NCI-H1436 (cell line): ENCODE data around the gene RPL15.
"Not testable (repeated sequence)": the region's sequence is repeated elsewhere in the genome, so short reads cannot be mapped to it uniquely, and the experiment has no call there.

Experiments
- DNase-seq: peaks from one replicate; lab custom pipeline; 2025; lab: John Stamatoyannopoulos, UW

The RPL15 gene

DNA sequence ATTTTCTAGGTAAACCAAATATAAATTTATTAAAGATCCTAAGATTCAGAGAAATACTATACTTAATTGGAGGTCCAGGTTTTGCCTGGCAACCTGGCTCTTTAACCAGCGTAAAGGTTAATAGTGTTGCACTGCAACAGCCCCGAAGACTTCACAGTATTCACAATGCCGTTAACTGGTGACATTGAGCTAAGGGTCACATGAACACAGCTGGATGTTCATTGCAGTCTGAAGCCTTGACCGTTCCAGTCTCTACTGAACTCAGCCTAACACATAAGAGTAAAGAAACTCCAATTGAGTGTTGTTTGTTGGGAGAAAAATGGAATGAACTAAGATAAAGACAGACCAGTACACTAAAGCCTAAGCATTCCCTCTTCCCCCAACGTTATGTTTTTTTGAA lies 27.0 kb upstream of the RPL15 start:
- DNase-seq = no peak

DNA sequence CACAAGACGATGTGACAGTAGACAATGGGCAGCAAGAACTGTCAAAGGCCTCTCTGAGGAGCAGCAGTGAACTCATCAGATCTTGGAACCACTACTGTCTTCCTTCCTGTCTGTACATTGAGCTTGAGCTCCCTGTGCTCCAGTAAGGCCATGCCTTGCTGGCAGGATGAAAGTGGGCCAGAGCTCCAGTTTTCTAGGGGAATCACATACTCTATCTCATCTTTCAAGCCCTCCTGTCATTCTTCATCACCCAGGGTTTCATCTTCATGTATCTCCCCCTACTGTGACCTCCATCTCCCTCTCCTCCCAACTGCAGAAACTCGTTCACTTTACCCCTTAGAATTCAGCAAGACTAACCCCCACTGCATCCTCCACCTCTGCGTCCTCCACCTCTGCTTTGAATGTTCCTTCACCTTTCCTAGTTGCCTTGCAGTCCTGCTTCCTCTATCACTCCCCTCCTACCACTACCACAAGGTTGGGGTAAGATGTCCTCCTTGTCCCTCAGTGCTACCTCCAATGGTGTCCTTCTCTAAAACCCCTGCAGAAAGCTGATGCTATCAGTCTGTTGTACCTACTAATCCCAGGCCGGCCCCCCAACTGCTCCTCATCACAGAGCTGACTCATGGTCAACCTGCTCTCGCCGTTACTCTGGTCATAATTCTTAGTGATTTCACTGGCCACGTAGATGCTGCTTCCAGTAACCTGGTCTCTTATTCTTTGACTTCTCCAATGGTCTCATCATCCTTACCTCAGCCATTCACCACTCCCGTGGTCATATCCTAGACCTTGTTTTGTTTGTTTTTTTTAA lies 22.5 kb upstream of the RPL15 start:
- no peak for DNase-seq

DNA sequence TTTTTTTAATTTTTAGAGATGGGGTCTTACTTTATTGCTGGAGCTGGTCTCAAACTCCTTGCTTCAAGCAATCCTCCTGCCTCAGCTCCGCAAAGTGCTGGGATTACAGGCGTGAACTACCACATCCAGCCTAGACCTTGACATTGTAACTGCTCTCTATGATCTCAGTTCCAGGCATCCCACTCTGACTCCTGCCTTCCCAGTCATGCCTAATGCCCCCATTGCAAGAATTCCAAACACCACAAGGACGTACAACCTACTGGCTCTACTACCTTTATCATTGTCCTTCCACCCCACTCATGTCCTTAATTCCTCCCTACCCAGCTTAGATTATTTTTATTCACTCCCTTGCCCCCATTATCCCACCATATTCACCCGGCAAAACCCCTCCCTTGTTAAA lies 21.8 kb upstream of the RPL15 start:
- no peak for DNase-seq

DNA sequence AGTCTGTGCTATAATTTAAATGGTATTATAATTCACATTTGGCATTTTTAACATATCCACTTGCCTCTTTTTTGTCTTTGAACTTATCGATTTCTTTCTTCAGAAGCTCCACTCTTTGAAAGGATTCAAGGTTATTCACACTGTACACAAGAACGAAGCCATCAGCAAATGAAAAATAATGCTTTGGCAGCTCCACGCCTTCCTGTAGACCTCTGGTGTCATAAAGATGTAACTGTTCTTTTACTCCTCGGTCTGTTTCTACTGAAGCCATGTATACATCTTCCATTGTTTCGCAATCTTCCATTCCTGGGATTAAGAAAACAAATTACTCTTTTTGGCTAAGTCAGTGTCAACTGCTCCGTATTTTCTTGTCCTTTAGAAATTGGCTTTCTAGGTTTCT lies 16.2 kb upstream of the RPL15 start:
- no peak for DNase-seq

DNA sequence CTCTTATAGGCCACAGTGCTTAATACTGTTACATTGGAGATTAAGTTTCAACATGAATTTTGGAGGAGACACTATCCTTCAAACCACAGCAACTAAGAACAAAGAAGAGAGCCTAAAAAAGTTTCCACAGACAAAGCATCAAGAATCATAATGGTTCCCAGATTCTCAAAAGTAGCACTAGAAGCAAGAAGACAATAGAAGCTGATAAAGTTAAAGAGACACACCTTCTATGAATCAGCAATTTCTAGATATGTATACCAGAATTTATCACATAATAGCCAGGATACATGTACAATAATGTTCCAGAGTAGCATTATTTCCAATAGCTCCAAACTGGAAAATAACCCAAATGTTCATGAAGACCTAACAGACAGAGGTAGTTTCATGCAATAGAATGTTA lies 12.4 kb upstream of the RPL15 start:
- no peak for DNase-seq

DNA sequence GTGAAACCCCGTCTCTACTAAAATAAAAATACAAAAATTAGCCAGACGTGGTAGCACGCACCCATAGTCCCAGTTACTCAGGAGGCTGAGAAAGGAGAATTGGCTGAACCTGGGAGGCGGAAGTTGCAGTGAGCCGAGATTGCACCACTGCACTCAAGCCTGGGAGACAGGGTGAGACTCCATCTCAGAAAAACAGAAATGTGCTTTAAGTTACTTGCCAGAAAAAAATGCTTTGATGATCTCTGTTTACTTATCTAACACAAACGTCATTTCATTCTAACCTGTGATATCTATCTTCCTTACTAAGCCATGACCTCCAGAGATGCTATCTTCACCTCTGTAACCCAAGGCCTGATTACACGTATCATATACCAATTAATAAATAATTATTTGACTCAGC lies 7.6 kb upstream of the RPL15 start:
- no peak for DNase-seq

DNA sequence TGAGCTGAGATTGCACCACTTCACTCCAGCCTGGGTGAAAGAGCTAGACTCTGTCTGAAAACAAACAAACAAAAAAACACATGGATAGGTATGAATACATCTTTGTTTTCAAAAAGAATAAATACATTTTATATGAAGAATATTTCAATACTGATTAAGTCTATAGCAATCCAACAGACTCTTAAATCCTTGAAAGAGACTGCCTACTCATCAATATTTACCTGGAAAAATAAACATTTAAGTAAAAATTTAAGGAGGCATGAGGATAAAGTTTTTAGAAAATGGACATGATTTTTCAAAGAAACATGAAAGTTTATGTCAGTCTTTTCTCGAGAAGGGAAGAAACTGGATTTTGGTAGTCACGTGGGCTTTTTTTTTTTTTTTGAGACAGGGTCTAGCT lies 5.5 kb upstream of the RPL15 start:
- DNase-seq = no peak

DNA sequence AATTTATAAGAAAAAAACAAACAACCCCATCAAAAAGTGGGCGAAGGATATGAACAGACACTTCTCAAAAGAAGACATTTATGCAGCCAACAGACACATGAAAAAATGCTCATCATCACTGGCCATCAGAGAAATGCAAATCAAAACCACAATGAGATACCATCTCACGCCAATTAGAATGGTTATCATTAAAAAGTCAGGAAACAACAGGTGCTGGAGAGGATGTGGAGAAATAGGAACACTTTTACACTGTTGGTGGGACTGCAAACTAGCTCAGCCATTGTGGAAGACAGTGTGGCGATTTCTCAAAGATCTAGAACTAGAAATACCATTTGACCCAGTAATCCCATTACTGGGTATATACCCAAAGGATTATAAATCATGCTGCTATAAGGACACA lies 4.6 kb upstream of the RPL15 start:
- not testable (repeated sequence) for DNase-seq

DNA sequence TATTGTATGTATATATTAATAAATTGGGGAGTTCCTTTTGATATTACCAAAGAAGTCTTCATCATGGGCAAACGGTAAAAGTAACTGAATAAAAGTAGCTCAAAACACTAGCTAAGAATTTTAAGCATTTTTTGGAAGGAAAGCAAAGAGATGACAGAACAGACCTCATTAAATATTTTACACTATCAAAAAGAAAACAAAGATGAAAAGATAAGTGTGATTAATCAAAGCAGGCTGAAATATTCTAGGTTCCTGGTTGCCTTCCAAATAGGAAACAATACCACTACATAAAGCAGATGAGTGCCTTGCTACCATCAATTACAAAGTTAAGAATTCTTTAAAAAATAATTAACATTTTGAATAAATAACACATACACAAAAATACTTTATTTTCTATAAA lies 3.8 kb upstream of the RPL15 start:
- DNase-seq = no peak

DNA sequence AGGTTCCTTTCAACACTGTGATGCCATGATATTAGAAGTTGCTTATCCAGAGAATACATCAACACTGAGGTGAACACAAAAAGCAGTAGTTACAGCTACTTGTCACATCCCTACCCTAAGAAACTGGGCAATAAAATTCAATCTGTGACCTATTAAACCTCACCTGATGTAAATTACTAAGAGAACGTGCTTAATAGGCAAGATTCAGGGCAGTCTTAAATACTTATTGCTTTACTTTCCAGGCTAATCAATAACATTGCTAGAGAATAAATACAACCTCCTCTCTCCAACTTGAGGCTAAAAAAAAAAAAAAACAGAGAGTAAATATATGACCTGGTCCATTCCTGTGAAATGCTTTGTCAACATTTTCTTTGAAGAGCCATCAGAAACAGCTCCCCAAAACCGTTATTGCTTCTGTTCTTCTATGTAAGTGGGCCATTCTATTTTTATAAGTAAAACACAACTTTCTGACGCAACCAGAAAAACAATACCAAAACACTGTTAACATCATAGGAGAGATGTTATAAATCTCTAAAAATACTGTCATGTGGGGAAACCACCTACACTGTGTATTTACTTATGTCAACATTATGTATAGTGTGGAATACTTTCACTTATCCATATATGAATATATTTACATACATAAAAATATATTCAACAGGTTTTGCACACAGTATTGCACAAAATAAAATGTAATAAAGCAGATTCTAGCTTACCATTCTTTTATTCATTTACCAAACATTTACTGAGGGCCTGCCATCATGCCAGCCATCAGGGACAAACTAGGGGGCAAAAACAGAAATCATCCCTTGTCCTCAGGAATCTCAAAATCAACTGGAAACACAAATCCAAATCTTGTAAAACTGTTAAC lies 2.8 kb upstream of the RPL15 start:
- no peak for DNase-seq

DNA sequence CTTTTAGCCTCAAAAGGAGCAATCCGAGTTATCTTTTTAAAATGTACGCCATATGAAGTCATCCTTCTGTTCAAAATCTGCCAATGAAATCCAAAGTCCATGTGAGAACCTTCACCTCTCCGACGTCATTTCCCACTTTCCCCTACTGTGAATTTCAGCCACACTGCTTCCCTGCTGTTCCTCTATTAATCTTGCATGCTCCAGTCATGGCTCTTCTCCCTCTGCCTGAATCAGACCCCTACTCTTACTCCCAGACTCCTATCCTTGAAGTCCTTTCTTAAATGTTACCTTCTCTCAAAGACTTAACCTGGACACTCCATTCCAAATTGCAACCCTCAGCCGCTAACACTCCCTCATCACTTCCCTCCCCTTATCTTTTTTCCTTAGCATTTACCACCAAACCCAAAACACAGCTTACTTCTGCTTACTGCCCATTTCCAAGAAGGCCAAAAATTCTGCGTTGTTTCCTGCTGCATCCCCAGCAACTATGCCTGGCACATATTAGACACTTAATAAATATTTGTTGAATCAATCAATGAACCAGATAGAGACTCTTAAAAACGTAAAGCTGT lies 1.3 kb upstream of the RPL15 start:
- DNase-seq = no peak

DNA sequence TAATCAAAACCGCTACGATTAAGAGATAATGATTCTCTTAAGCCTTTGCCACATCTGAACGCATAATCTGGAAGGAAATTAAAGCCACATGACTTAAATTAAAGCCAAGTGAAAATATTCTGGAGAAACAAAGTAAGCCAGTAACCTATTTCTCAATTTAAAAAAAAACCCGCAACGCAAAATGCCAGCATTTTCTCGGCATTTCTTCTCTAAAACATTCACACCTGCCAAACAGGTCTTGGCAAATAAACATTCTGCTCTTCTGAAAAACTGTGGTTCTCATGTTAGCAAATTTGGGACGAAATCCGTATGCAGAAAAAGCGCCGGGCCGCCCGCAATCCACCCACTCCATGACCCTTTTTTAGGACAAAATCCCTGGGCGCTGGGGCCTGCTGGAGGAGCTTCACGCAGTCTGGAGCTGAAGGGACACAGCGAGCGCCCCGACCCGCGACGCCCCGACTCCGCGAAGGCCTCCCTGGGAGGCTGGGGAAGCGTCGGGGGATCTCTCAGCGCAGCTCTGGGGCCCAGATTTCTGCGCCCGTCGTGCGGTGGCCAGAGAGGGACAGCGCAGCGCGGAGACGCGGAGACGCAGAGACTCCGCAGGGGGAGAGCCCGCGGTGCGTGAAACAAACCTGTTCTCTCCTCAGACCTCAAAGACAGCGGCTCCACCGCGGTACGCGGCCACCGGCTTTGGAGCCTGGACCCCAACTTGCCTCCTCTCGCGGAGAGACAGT lies 613 bp upstream of the RPL15 start:
- no peak for DNase-seq

DNA sequence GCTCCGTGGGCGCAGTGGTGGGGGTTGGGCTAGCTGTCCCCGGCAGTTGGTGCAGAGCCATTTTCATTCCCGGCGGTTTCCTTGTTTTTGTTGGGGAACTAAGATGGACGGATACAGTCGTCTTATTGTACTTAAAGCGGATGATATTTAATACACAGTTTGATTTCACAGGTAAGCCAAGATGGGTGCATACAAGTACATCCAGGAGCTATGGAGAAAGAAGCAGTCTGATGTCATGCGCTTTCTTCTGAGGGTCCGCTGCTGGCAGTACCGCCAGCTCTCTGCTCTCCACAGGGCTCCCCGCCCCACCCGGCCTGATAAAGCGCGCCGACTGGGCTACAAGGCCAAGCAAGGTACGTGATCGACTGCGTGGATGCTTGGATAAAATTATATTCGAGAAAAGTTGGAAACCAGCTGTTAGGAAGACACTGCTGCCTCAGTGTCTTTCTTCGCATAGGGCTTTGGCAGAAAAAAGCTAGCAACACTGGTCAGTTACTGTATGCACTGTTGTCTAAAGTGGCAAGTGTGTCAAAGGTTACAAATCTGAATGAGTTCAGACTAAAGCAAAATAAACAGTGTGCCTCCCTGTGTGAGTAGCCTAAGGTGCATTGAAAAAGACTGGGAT lies 859 bp downstream of the RPL15 start:
- DNase-seq = not testable (repeated sequence)

DNA sequence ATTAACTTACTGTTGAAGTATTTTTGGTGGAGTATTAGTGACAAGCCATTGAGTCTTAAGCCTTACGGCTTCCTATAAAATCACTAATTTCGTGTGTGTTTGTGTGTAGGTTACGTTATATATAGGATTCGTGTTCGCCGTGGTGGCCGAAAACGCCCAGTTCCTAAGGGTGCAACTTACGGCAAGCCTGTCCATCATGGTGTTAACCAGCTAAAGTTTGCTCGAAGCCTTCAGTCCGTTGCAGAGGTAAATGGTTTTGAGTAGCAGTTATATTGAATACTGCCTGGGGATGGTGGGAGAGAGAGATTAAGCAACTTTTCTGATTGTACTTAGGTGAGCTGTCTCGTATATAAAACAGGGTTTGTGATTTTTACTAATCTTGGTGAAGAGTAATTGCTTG lies 1.4 kb downstream of the RPL15 start:
- DNase-seq = not testable (repeated sequence)

DNA sequence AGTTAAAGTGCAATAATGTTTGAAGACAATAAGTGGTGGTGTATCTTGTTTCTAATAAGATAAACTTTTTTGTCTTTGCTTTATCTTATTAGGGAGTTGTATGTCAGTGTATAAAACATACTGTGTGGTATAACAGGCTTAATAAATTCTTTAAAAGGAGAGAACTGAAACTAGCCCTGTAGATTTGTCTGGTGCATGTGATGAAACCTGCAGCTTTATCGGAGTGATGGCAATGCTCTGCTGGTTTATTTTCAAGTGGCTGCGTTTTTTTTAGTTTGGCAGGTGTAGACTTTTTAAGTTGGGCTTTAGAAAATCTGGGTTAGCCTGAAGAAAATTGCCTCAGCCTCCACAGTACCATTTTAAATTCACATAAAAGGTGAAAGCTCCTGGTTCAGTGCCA lies 2.7 kb downstream of the RPL15 start:
- DNase-seq = no peak

DNA sequence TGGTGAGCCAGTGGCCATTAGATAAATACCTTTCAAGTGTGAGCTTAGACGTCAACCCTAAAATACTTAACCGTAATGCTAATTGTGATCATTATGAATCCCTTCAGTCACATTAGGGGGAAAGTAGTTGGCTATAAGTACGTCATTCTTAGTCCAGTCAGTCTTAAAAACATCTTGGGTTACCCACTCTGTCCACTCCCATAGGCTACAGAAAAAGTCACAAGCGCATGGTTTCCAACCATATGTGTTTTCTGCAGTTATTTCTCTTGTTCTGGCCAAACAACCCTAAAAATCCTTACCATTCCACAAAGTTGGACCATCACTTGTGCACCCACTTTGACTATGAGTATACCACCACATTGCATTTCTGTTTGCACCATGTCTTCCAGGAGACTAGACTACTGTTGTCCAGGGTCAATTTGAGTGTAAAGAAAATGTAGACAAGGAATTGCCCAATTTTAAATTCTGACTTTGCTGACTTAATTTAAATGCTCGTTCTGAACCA lies 3.3 kb downstream of the RPL15 start:
- no peak for DNase-seq

DNA sequence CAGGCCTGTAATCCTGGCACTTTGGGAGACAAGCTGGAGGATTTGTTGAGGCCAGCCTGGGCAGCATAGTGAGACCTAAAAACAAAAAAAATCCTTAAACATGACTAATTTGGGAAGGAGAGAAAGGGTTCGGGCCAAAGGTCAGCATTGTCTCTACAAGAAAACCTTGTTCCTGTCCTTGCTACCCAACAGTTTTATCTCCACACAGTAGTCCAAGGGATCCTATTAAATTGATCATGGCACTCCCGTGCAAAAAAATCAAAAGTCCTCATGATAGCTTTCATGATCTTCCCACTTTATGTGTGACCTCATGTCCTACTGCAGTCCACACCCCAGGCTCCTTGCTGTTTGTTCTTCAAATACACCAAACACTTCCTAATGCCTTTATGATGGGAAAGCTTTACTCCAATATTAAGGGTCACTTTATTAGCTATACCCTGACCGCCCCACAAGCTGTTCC lies 4.2 kb downstream of the RPL15 start:
- no peak for DNase-seq

DNA sequence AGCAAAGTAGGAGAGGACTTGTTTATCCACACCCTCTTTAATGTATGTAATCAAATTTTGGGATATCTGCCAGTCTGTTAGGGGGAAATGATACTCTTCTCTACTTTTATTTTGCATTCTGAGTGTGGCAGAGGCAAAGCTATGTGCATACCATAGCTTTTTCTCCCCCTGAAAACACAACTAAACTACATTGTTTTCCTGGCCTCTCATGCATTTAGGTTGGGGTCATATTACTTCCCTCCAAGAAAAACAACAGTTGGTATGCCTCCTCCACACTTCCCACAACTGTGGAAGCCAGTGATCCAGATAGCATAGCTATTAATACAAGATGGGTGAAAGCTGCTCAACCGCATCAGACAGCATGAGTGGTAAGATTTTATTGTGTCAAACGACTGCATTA lies 6.9 kb downstream of the RPL15 start:
- no peak for DNase-seq

DNA sequence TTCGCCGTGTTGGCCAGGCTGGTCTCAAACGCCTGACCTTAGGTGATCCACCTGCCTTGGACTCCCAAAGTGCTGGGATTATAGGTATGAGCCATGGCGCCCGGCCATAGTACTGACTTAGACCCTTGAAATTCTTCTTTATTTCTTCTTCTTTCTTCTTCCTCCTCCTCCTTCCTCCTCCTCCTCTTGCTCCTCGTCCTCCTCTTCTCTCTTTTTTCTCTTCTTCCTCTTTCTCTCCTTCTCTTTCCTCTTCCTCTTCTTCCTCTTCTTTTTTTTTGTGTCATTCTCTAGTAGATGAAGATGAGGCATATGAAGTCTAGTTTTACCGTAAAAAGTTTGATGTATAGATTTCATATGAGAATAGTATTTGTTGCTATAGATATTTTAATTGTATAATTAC lies 9.3 kb downstream of the RPL15 start:
- no peak for DNase-seq

DNA sequence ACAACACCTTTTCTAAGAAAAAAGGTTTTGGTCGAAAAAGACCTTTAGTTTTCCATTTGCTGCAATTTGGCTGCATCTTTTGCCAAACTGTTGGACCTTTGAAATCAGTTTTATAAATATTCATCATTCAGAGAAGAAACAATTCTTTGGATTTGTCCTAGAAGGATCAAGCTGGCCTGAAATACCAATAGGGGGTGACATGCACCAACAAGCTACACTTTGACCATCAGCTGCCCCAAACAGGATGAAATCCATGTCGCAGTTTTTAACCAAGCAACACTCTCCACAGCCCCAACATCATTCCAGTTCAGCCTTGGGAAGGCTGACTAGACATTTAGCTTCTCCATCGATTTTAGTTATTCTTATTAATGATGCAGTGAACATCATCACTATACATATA lies 9.8 kb downstream of the RPL15 start:
- DNase-seq = no peak

DNA sequence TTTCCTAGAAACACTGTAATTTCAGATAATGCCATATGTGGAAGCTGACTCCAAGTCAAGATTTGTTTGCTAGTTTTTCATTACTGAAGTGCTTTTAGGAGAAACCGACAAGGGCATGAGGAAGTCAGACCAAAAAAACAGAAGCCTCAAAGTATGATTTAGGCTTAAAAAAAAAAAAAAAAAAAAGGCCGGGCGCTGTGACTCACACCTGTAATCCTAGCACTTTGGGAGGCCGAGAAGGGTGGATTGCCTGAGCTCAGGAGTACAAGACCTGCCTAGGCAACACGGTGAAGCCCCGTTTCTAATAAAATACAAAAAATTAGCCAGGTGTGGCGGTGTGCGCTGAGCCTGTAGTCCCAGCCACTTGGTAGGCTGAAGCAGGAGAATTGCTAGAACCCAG lies 11.6 kb downstream of the RPL15 start:
- no peak for DNase-seq

DNA sequence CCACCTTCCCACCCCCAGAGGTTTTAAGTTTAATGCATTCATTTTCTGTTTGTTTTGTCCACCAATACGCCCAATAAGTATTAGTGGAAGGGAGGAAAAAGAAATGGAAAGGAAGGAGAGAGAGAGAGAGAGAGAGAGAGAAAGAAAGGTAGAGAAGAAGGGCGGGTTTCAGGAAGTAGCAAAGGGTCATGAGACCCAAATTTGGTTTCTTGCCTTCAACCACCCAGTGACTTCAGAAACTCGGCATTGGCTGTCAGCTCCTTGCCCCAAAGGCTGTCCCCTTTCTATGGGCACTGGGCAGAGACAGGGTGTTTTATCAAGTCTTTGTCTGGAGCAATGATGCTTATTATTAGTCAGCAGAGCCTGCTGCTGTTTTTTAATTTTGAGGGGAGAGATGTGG lies 14.7 kb downstream of the RPL15 start:
- DNase-seq = no peak
